ENCODE measurements around the gene VRK2. TPM values are rescaled to one million over a fixed set of nuclear protein-coding genes. Genes with fewer than 3 reads are reported as not detected.

Gene VRK2
- total RNA-seq, 1 donor from 2014 or later: 23.6 TPM

Other genes starting within 250 kb of the VRK2 start
- gene FANCL, start 194.5 kb downstream of the VRK2 start, total RNA-seq: 12.2 and 12.5 TPM in 2 replicates